Spinal cord (tissue), 10 donors: ENCODE results near the gene CRYGD. TPM values are rescaled to one million over a fixed set of nuclear protein-coding genes. Genes with fewer than 3 reads are reported as not detected.

Experiments used
- DNase-seq, 6 donors: peaks; one replicate each; pipeline versions ENCODE4 v3.0.0 to v3.0.0-alpha.2; 2013 to 2015; ENCODE audit warnings: low spot score in 6 of 6, low read depth in 4 of 6
- H3K27ac ChIP-seq: one replicate; pipeline ENCODE4 v1.5.1; 2013; ENCODE audit warnings: low read depth, low read length, control low read depth
- H3K27me3 ChIP-seq: one replicate; pipeline ENCODE4 v1.6.1; 2013; ENCODE audit warnings: low read length; ENCODE audit not compliant: control insufficient read depth, insufficient read depth
- H3K36me3 ChIP-seq: one replicate; pipeline ENCODE4 v1.6.1; 2013; ENCODE audit warnings: low read length; ENCODE audit not compliant: control insufficient read depth, insufficient read depth
- H3K4me1 ChIP-seq: one replicate; pipeline ENCODE4 v1.6.1; 2013; ENCODE audit warnings: low read length; ENCODE audit not compliant: control insufficient read depth, insufficient read depth
- H3K4me3 ChIP-seq: one replicate; pipeline ENCODE4 v1.5.1; 2013; ENCODE audit warnings: low read depth, low read length, control low read depth
- H3K9me3 ChIP-seq: one replicate; pipeline ENCODE4 v1.6.1; 2013; ENCODE audit warnings: low read length; ENCODE audit not compliant: control insufficient read depth, insufficient read depth
- WGBS: methylation state at CpG from one replicate; pipeline ENCODE4 v1.1.5; 2013; ENCODE audit warnings: missing lambda C conversion rate; ENCODE audit not compliant: insufficient coverage; 5-methylcytosine and 5-hydroxymethylcytosine counted together
- polyA plus RNA-seq, 2 donors: library from polyadenylated mRNA; unstranded; fragments of 120-200 nt; gene quantifications; one replicate each; pipeline ENCODE4 v1.2.1, GENCODE V29; 2013; ENCODE audit not compliant: insufficient read length in 2 of 2
- total RNA-seq, 2 donors: library from RNA; depleted of rRNA in 1 of 2; stranded (reverse); fragments of 120-200 nt in 1 of 2; fragments of >200 nt in 1 of 2; gene quantifications; one replicate each; pipeline versions ENCODE4 v1.2.3 to v1.2.4, GENCODE V29; 2013 to 2014
- donor health status: healthy.

CRYGD gene
- total and polyA plus RNA-seq, 4 donors = 0.83 to 7.1 (median 3.1) TPM

- Histone ChIP-seq H3K9me3 (no peaks in the 10 kb centered on the region), H3K4me3 (no peak overlapping the region), H3K27me3 (no peaks in the 10 kb centered on the region), H3K4me1 (no peaks in the 10 kb centered on the region), H3K27ac (no peak overlapping the region), H3K36me3 (no peaks in the 10 kb centered on the region)
- no peak for DNase-seq
- WGBS = 82% methylated on average over 3 of the region's 3 CpGs
Measured at GRCh38 chr2:208096080-208096479, 28.2 kb downstream of the CRYGD start.

- H3K27me3 ChIP-seq = no peaks in the 10 kb centered on the region
- H3K9me3 ChIP-seq = no peaks in the 10 kb centered on the region
- H3K36me3 ChIP-seq = no peaks in the 10 kb centered on the region
- DNase-seq = no peak
- H3K27ac ChIP-seq = no peak overlapping the region
- no peak overlapping the region for H3K4me3 ChIP-seq
- no peaks in the 10 kb centered on the region for H3K4me1 ChIP-seq
Measured at GRCh38 chr2:208093128-208093527, 31.2 kb downstream of the CRYGD start.

- H3K36me3 ChIP-seq = no peaks in the 10 kb centered on the region
- no peak for DNase-seq
- H3K9me3 ChIP-seq = no peaks in the 10 kb centered on the region
- H3K27me3 ChIP-seq = no peaks in the 10 kb centered on the region
- H3K4me3 ChIP-seq = no peak overlapping the region
- WGBS = 100% methylated on average over 1 of the region's 1 CpG
- no peaks in the 10 kb centered on the region for H3K4me1 ChIP-seq
- H3K27ac ChIP-seq = no peak overlapping the region
Measured at GRCh38 chr2:208092093-208092832, 32.1 kb downstream of the CRYGD start.

GRCh38 chr2:208090420-208090819, 33.9 kb downstream of the CRYGD start:
- Histone ChIP-seq H3K9me3 (no peaks in the 10 kb centered on the region), H3K27ac (no peak overlapping the region), H3K4me1 (no peaks in the 10 kb centered on the region), H3K36me3 (no peaks in the 10 kb centered on the region), H3K27me3 (no peaks in the 10 kb centered on the region), H3K4me3 (no peak overlapping the region)
- DNase-seq = no peak

- Histone ChIP-seq H3K4me3 (no peak overlapping the region), H3K4me1 (no peaks in the 10 kb centered on the region), H3K27me3 (no peaks in the 10 kb centered on the region), H3K27ac (no peak overlapping the region), H3K9me3 (no peaks in the 10 kb centered on the region), H3K36me3 (no peaks in the 10 kb centered on the region)
- no peak for DNase-seq
- 100% methylated on average over 1 of the region's 1 CpG for WGBS
Measured at GRCh38 chr2:208086029-208086428, 38.3 kb downstream of the CRYGD start.

GRCh38 chr2:208083807-208084206, 40.5 kb downstream of the CRYGD start:
- peaks cover 3% of the 10 kb centered on the region for H3K9me3 ChIP-seq
- H3K27me3 ChIP-seq = no peaks in the 10 kb centered on the region
- no peak for DNase-seq
- H3K27ac ChIP-seq = no peak overlapping the region
- no peaks in the 10 kb centered on the region for H3K4me1 ChIP-seq
- no peak overlapping the region for H3K4me3 ChIP-seq
- H3K36me3 ChIP-seq = no peaks in the 10 kb centered on the region

- no peak for DNase-seq
- Histone ChIP-seq H3K4me1 (no peaks in the 10 kb centered on the region), H3K27ac (no peak overlapping the region)
Measured at GRCh38 chr2:208077276-208077675, 47.0 kb downstream of the CRYGD start.

GRCh38 chr2:208074610-208075356, 49.5 kb downstream of the CRYGD start:
- Histone ChIP-seq H3K4me3 (no peak overlapping the region), H3K27ac (no peak overlapping the region), H3K36me3 (no peaks in the 10 kb centered on the region), H3K4me1 (no peaks in the 10 kb centered on the region), H3K27me3 (no peaks in the 10 kb centered on the region), H3K9me3 (no peaks in the 10 kb centered on the region)
- no peak for DNase-seq
- 54% methylated on average over 8 of the region's 9 CpGs for WGBS

More at GRCh38 chr2:208077276-208077675, 47.0 kb downstream of the CRYGD start:
- WGBS = no CpG with 5 or more reads among the region's 2 CpGs
- Histone ChIP-seq H3K4me3 (no peak overlapping the region), H3K36me3 (no peaks in the 10 kb centered on the region), H3K27me3 (no peaks in the 10 kb centered on the region), H3K9me3 (peaks cover 3% of the 10 kb centered on the region)

GRCh38 chr2:208072250-208072892, 52.0 kb downstream of the CRYGD start:
- Histone ChIP-seq H3K4me3 (no peak overlapping the region), H3K27ac (no peak overlapping the region), H3K36me3 (no peaks in the 10 kb centered on the region), H3K4me1 (no peaks in the 10 kb centered on the region), H3K27me3 (no peaks in the 10 kb centered on the region), H3K9me3 (no peaks in the 10 kb centered on the region)
- DNase-seq = peak; percentile 38 to 92 (median 56)
- WGBS = 0% methylated on average over 1 of the region's 9 CpGs
